Heart left ventricle (tissue), 13 donors: ENCODE results near the gene AEBP2.

ENCODE experiments used
- CTCF ChIP-seq, 12 donors: fragments of 200-600 bp; sonication (generic) in 4 of 12; IDR thresholded peaks; one replicate each; pipeline versions ENCODE4 v1.5.0 to v1.8.0; 2018 to 2022; ENCODE audit warnings: antibody characterized with exemption in 12 of 12, mild to moderate bottlenecking in 5 of 12
- POLR2A ChIP-seq, 2 donors: fragments of 450-650 bp; IDR thresholded peaks; one replicate each; pipeline ENCODE4 v1.6.1; 2017; ENCODE audit warnings: antibody characterized with exemption in 2 of 2, mild to moderate bottlenecking in 2 of 2, moderate library complexity in 2 of 2
- donor health status: ischemic (EF 13 %, LVEDD 7.1; RV severe dilation, severe dysfunction).
- donor health status: DM: no; HTN: yes; CAD: no.
- donor health status: DM: no; HTN: no; CAD: no.
- donor health status: ischemic (EF 25% LVEDD 6.9; RV normal size, moderate dysfunction).
- donor health status: ischemic (EF 25% LVEDD 5.7; RV mildly dilated, moderate dysfunction).
- donor health status: ischemic (EF 35%, LVEDD 5.7; RV mildly dilated, moderate dysfunction).
- donor health status: nonischemic (EF 11% LVEDD 7.7; RV severe dilation, severe dysfunction).
- donor health status: DM: yes; HTN: yes; CAD: no.
- donor health status: PGD.
- donor health status: ischemic (EF 29% LVEDD 5.4; RV normal size, mild dysfunction).
- donor health status: nonischemic (EF 23%, LVEDD 6.1; RV moderate dilation, normal function).

DNA sequence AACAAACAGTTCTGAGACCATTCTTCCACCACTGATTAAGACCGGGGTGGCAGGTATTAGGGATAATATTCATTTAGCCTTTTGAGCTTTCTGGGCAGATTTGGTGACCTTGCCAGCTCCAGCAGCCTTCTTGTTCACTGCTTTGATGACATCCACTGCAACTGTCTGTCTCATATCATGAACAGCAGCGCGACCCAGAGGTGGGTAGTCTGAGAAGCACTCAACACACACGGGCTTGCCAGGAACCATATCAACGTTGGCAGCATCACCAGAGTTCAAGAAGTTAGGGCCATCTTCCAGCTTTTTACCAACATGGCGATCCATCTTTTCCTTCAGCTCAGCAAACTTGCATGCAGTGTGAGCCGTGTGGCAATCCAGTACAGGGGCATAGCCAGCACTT lies 16.9 kb downstream of the AEBP2 start:
- TF ChIP-seq CTCF (IDR thresholded peaks at IDR 0.05) (peak in 4 of 12 donors; percentile 14 to 37 (median 26)), POLR2A (IDR thresholded peaks at IDR 0.05) (no peak)
